Brain microvascular endothelial cell (primary cell): ENCODE data around the gene FBXL17.

Experiments used
- DNase-seq: peaks from one replicate; pipeline ENCODE4 v3.0.0-alpha.2; 2020
- H3K27ac ChIP-seq: fragments of 250-450 bp; sonication (Bioruptor Pico); 2 replicates; pipeline ENCODE4 v1.5.1; 2020; ENCODE audit warnings: mild to moderate bottlenecking, moderate library complexity
- H3K27me3 ChIP-seq: fragments of 250-450 bp; sonication (Bioruptor Pico); replicated peaks from 2 replicates; pipeline ENCODE4 v1.5.1; 2020; ENCODE audit warnings: mild to moderate bottlenecking
- H3K36me3 ChIP-seq: fragments of 250-450 bp; sonication (Bioruptor Pico); replicated peaks from 2 replicates; pipeline ENCODE4 v1.5.1; 2020; ENCODE audit warnings: mild to moderate bottlenecking
- H3K4me3 ChIP-seq: 2 replicates; pipeline ENCODE4 v1.5.1; 2011; ENCODE audit warnings: low read depth, mild to moderate bottlenecking, control low read depth, low read length, moderate library complexity
- CTCF ChIP-seq: IDR thresholded peaks from 2 replicates; pipeline ENCODE4 v1.5.1; 2011; ENCODE audit warnings: low read depth, mild to moderate bottlenecking, moderate library complexity, low read length, control low read depth, inconsistent platforms; ENCODE audit errors: missing control alignments
- in situ Hi-C: cut with HindIII; loops from 2 replicates; pipeline ENCODE4 v1.10.0; 2017; ENCODE audit warnings: low sequenced_read_pairs, low pct_ligation_motif_present

FBXL17 gene

GRCh38 chr5:107832746-107833145 is 549.2 kb downstream of the FBXL17 start:
- in situ Hi-C loops: no loop called here
- no peaks in the 10 kb centered on the region for H3K27me3 ChIP-seq
- DNase-seq: no peak

GRCh38 chr5:107831612-107832395 is 550.1 kb downstream of the FBXL17 start:
- Histone ChIP-seq H3K27me3 (no peaks in the 10 kb centered on the region), H3K36me3 (no peaks in the 10 kb centered on the region)
- TF ChIP-seq CTCF: no peak

More at GRCh38 chr5:107832746-107833145, 549.2 kb downstream of the FBXL17 start:
- Histone ChIP-seq H3K4me3 (no peak overlapping the region), H3K36me3 (no peaks in the 10 kb centered on the region), H3K27ac (no peak overlapping the region)
- TF ChIP-seq CTCF: no peak

GRCh38 chr5:107830750-107831149 is 551.1 kb downstream of the FBXL17 start:
- Histone ChIP-seq H3K27ac (no peak overlapping the region), H3K4me3 (no peak overlapping the region), H3K36me3 (no peaks in the 10 kb centered on the region), H3K27me3 (no peaks in the 10 kb centered on the region)
- no peak for DNase-seq
- in situ Hi-C loops: no loop called here
- TF ChIP-seq CTCF: no peak

More at GRCh38 chr5:107831612-107832395, 550.1 kb downstream of the FBXL17 start:
- Histone ChIP-seq H3K4me3 (no peak overlapping the region), H3K27ac (no peak overlapping the region)
- DNase-seq: no peak
- in situ Hi-C loops: no loop called here

- no peaks in the 10 kb centered on the region for H3K27me3 ChIP-seq
Measured at GRCh38 chr5:107826311-107827000, 555.4 kb downstream of the FBXL17 start.

GRCh38 chr5:107824821-107825220 is 557.1 kb downstream of the FBXL17 start:
- TF ChIP-seq CTCF: no peak
- Histone ChIP-seq H3K27me3 (no peaks in the 10 kb centered on the region), H3K36me3 (no peaks in the 10 kb centered on the region), H3K27ac (no peak overlapping the region), H3K4me3 (no peak overlapping the region)
- DNase-seq: no peak
- in situ Hi-C loops: no loop called here

More at GRCh38 chr5:107826311-107827000, 555.4 kb downstream of the FBXL17 start:
- no peaks in the 10 kb centered on the region for H3K36me3 ChIP-seq
- in situ Hi-C loops: no loop called here
- TF ChIP-seq CTCF: no peak
- no peak for DNase-seq
- no peak overlapping the region for H3K4me3 ChIP-seq
- H3K27ac ChIP-seq: no peak overlapping the region
